SK-N-SH treated with all-trans-retinoic acid at 6 μM for 48 hours (cell line): Measurements from ENCODE around the gene ATF6.

ENCODE experiments used
- ATAC-seq: fragments of 200-7000 bp; cut with Tn5 transposase; 3 replicates; pipeline ENCODE4 v1.9.1; 2020; ENCODE audit warnings: mild to moderate bottlenecking, moderate library complexity
- ARNTL ChIP-seq: fragments of 450-650 bp; formaldehyde crosslinking; IDR thresholded peaks from 2 replicates; pipeline ENCODE4 v1.5.0; 2020; ENCODE audit warnings: low read depth, mild to moderate bottlenecking, moderate library complexity, borderline replicate concordance
- BACH2 ChIP-seq: fragments of 250-450 bp; sonication (Bioruptor Pico); IDR thresholded peaks from 2 replicates; pipeline ENCODE4 v1.9.0; 2021; ENCODE audit warnings: mild to moderate bottlenecking, borderline replicate concordance
- CSDC2 ChIP-seq: fragments of 250-450 bp; sonication (Bioruptor Pico); IDR thresholded peaks from 2 replicates; pipeline ENCODE4 v1.5.0; 2020; ENCODE audit warnings: mild to moderate bottlenecking, moderate library complexity
- ESRRG ChIP-seq: fragments of 250-450 bp; sonication (Bioruptor Pico); IDR thresholded peaks from 2 replicates; pipeline ENCODE4 v1.6.1; 2021; ENCODE audit warnings: mild to moderate bottlenecking
- GLIS3 ChIP-seq: fragments of 250-450 bp; sonication (Bioruptor Pico); IDR thresholded peaks from 2 replicates; pipeline ENCODE4 v1.5.0; 2020; ENCODE audit warnings: mild to moderate bottlenecking, moderate library complexity
- ISL1 ChIP-seq: fragments of 250-450 bp; sonication (Bioruptor Pico); IDR thresholded peaks from 2 replicates; pipeline ENCODE4 v2.1.2; 2022; ENCODE audit warnings: mild to moderate bottlenecking, moderate library complexity
- OSR1 ChIP-seq: fragments of 250-450 bp; sonication (Bioruptor Pico); IDR thresholded peaks from 2 replicates; pipeline ENCODE4 v1.8.0; 2022; ENCODE audit warnings: moderate library complexity, mild to moderate bottlenecking, inconsistent platforms
- PPARA ChIP-seq: fragments of 250-450 bp; sonication (Bioruptor Pico); IDR thresholded peaks from 2 replicates; pipeline ENCODE4 v1.5.0; 2020; ENCODE audit warnings: mild to moderate bottlenecking, borderline replicate concordance
- ZC3H10 ChIP-seq: fragments of 250-450 bp; sonication (Bioruptor Pico); IDR thresholded peaks from 2 replicates; pipeline ENCODE4 v1.5.1; 2021; ENCODE audit warnings: mild to moderate bottlenecking, moderate library complexity
- ZFP3 ChIP-seq: fragments of 250-450 bp; sonication (Bioruptor Pico); IDR thresholded peaks from 2 replicates; pipeline ENCODE4 v1.5.0; 2020; ENCODE audit warnings: mild to moderate bottlenecking, moderate library complexity
- ZNF565 ChIP-seq: fragments of 450-650 bp; formaldehyde crosslinking; conservative IDR thresholded peaks from 2 replicates; pipeline ENCODE4 v1.5.0; 2020; ENCODE audit warnings: low read depth, mild to moderate bottlenecking, moderate library complexity
- TF ChIP-seq, protein P1 (sequence below): fragments of 250-450 bp; sonication (Bioruptor Pico); IDR thresholded peaks from 2 replicates; pipeline ENCODE4 v1.5.1; 2020; ENCODE audit warnings: low read depth, mild to moderate bottlenecking, moderate library complexity
- TF ChIP-seq, protein P2 (sequence below): fragments of 250-450 bp; sonication (Bioruptor Pico); IDR thresholded peaks from 2 replicates; pipeline ENCODE4 v1.8.0; 2021; ENCODE audit warnings: low read depth, mild to moderate bottlenecking, moderate library complexity, borderline replicate concordance
- TF ChIP-seq, protein P3 (sequence below): fragments of 250-450 bp; sonication (Bioruptor Pico); IDR thresholded peaks from 2 replicates; pipeline ENCODE4 v1.8.0; 2020; ENCODE audit warnings: mild to moderate bottlenecking, moderate library complexity, borderline replicate concordance
- TF ChIP-seq, protein P4 (sequence below): fragments of 250-450 bp; sonication (Bioruptor Pico); IDR thresholded peaks from 2 replicates; pipeline ENCODE4 v1.5.1; 2021; ENCODE audit warnings: mild to moderate bottlenecking, moderate library complexity
- TF ChIP-seq, protein P5 (sequence below): fragments of 250-450 bp; sonication (Bioruptor Pico); IDR thresholded peaks from 2 replicates; pipeline ENCODE4 v1.5.0; 2020; ENCODE audit warnings: mild to moderate bottlenecking, moderate library complexity

Gene ATF6

DNA sequence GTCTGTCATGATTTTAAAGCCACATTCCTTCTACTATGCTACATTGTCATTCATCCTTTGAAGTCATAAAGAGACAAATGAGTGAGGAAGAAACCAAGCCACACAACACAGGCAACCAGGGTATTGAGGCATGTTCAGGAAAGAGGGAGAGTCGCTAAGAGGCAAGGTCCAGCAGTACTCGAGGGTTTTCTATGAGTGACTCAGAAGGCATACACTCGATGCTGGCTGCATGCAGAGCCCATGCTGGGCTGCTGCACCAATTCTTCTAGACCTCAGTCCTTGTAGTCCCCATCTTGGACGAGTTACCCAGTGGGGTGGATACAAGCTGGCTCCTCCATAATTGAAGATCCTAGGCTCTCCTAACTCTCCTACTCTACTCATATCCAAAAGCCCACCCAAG lies 199.9 kb downstream of the ATF6 start:
- no peak for ATAC-seq
- TF ChIP-seq ISL1 (CRISPR knock-in tag) (no peak), ZC3H10 (CRISPR knock-in tag) (no peak), PPARA (CRISPR knock-in tag) (no peak), ARNTL (CRISPR knock-in tag) (no peak), CSDC2 (CRISPR knock-in tag) (no peak)
- TF ChIP-seq, protein P1, sequence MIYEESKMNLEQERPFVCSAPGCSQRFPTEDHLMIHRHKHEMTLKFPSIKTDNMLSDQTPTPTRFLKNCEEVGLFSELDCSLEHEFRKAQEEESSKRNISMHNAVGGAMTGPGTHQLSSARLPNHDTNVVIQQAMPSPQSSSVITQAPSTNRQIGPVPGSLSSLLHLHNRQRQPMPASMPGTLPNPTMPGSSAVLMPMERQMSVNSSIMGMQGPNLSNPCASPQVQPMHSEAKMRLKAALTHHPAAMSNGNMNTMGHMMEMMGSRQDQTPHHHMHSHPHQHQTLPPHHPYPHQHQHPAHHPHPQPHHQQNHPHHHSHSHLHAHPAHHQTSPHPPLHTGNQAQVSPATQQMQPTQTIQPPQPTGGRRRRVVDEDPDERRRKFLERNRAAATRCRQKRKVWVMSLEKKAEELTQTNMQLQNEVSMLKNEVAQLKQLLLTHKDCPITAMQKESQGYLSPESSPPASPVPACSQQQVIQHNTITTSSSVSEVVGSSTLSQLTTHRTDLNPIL (CRISPR knock-in tag), result no peak
- TF ChIP-seq, protein P2, sequence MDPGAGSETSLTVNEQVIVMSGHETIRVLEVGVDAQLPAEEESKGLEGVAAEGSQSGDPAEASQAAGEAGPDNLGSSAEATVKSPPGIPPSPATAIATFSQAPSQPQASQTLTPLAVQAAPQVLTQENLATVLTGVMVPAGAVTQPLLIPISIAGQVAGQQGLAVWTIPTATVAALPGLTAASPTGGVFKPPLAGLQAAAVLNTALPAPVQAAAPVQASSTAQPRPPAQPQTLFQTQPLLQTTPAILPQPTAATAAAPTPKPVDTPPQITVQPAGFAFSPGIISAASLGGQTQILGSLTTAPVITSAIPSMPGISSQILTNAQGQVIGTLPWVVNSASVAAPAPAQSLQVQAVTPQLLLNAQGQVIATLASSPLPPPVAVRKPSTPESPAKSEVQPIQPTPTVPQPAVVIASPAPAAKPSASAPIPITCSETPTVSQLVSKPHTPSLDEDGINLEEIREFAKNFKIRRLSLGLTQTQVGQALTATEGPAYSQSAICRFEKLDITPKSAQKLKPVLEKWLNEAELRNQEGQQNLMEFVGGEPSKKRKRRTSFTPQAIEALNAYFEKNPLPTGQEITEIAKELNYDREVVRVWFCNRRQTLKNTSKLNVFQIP (CRISPR knock-in tag), result no peak
- TF ChIP-seq, protein P3, sequence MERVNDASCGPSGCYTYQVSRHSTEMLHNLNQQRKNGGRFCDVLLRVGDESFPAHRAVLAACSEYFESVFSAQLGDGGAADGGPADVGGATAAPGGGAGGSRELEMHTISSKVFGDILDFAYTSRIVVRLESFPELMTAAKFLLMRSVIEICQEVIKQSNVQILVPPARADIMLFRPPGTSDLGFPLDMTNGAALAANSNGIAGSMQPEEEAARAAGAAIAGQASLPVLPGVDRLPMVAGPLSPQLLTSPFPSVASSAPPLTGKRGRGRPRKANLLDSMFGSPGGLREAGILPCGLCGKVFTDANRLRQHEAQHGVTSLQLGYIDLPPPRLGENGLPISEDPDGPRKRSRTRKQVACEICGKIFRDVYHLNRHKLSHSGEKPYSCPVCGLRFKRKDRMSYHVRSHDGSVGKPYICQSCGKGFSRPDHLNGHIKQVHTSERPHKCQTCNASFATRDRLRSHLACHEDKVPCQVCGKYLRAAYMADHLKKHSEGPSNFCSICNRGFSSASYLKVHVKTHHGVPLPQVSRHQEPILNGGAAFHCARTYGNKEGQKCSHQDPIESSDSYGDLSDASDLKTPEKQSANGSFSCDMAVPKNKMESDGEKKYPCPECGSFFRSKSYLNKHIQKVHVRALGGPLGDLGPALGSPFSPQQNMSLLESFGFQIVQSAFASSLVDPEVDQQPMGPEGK (CRISPR knock-in tag), result no peak
- TF ChIP-seq, protein P4, sequence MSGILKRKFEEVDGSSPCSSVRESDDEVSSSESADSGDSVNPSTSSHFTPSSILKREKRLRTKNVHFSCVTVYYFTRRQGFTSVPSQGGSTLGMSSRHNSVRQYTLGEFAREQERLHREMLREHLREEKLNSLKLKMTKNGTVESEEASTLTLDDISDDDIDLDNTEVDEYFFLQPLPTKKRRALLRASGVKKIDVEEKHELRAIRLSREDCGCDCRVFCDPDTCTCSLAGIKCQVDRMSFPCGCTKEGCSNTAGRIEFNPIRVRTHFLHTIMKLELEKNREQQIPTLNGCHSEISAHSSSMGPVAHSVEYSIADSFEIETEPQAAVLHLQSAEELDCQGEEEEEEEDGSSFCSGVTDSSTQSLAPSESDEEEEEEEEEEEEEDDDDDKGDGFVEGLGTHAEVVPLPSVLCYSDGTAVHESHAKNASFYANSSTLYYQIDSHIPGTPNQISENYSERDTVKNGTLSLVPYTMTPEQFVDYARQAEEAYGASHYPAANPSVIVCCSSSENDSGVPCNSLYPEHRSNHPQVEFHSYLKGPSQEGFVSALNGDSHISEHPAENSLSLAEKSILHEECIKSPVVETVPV (CRISPR knock-in tag), result no peak

DNA sequence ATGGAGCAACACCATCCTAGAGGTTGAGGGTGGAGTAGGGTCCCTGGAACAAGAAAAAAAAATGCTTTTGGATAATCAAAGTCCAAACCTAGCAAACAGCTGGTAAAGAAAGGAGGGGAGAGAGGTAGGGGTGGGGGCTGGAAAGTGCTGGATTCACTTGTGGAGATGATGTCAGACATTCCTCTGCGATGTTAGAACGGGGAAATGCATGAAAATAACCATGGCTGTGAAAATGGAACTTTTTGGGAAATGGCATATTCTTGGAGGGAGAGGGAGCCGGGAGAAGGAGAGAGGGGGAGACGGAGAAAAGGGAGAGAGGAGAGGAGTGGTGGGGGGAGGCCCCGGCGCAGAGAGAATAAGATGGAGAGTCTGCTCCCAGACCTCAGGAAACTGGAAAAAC lies 203.9 kb downstream of the ATF6 start:
- no peak for ATAC-seq
- TF ChIP-seq ZNF565 (CRISPR knock-in tag) (no peak), ZFP3 (no peak), ESRRG (no peak), ARNTL (CRISPR knock-in tag) (no peak), OSR1 (CRISPR knock-in tag) (no peak), CSDC2 (CRISPR knock-in tag) (no peak), GLIS3 (CRISPR knock-in tag) (no peak), BACH2 (CRISPR knock-in tag) (no peak)
- TF ChIP-seq, protein P5, sequence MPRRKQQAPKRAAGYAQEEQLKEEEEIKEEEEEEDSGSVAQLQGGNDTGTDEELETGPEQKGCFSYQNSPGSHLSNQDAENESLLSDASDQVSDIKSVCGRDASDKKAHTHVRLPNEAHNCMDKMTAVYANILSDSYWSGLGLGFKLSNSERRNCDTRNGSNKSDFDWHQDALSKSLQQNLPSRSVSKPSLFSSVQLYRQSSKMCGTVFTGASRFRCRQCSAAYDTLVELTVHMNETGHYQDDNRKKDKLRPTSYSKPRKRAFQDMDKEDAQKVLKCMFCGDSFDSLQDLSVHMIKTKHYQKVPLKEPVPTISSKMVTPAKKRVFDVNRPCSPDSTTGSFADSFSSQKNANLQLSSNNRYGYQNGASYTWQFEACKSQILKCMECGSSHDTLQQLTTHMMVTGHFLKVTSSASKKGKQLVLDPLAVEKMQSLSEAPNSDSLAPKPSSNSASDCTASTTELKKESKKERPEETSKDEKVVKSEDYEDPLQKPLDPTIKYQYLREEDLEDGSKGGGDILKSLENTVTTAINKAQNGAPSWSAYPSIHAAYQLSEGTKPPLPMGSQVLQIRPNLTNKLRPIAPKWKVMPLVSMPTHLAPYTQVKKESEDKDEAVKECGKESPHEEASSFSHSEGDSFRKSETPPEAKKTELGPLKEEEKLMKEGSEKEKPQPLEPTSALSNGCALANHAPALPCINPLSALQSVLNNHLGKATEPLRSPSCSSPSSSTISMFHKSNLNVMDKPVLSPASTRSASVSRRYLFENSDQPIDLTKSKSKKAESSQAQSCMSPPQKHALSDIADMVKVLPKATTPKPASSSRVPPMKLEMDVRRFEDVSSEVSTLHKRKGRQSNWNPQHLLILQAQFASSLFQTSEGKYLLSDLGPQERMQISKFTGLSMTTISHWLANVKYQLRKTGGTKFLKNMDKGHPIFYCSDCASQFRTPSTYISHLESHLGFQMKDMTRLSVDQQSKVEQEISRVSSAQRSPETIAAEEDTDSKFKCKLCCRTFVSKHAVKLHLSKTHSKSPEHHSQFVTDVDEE (CRISPR knock-in tag), result no peak
- TF ChIP-seq, protein P1 (CRISPR knock-in tag), result no peak
- TF ChIP-seq, protein P4 (CRISPR knock-in tag), result no peak

DNA sequence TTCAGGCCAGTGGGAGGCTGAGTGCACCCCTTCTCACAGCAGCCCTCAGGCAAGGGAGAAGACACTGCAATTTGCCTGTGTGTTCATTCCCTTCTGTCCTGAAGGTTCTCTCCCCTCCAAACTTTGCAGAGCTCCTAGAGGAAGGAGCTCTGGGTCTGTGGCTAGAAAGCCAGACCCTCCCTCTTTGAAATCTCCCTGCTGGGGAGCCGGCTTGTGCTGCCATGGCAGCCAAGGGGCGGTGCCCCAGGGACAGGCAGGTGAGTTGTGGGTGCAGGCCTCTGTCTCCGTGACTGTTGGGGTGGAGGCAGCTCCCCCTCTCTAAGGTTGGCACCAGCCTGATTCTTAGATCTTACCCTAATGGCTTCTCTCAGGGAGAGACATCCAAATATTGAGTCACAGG lies 204.5 kb downstream of the ATF6 start:
- TF ChIP-seq, protein P1 (CRISPR knock-in tag), result no peak
- no peak for TF ChIP-seq ZFP3
- no peak for ATAC-seq
